Nephron progenitor cell (in vitro differentiated cells): ENCODE data around the gene TSKS.

Source experiments
- DNase-seq: peaks from one replicate; pipeline ENCODE4 v3.0.0; 2021
- H3K27ac Mint-ChIP-seq: 2 replicates; pipeline ENCODE4 v1.8.0; 2021; ENCODE audit warnings: mild to moderate bottlenecking, moderate library complexity, mixed read lengths
- H3K27me3 Mint-ChIP-seq: 2 replicates; pipeline ENCODE4 v1.8.0; 2021; ENCODE audit warnings: mild to moderate bottlenecking, low read depth, mixed read lengths; ENCODE audit not compliant: poor library complexity
- H3K36me3 Mint-ChIP-seq: 2 replicates; pipeline ENCODE4 v1.8.0; 2021; ENCODE audit warnings: low read depth, mixed read lengths
- H3K4me1 Mint-ChIP-seq: 2 replicates; pipeline ENCODE4 v1.8.0; 2021; ENCODE audit warnings: mixed read lengths
- H3K4me3 Mint-ChIP-seq: 2 replicates; pipeline ENCODE4 v1.8.0; 2021; ENCODE audit warnings: mild to moderate bottlenecking, moderate library complexity, mixed read lengths
- H3K9me3 Mint-ChIP-seq: 2 replicates; pipeline ENCODE4 v1.8.0; 2021; ENCODE audit warnings: mild to moderate bottlenecking, moderate library complexity, mixed read lengths
- TF ChIP-seq, protein P1 (sequence below): fragments of 200-600 bp; sonication (generic); IDR thresholded peaks from 2 replicates; pipeline ENCODE4 v1.5.0; 2021; ENCODE audit warnings: antibody characterized with exemption

Gene TSKS

GRCh38 chr19:49808711-49809159 lies 45.6 kb upstream of the TSKS start:
- Mint-ChIP-seq H3K27me3 (peaks cover 7% of the 10 kb centered on the region), H3K27ac (peak overlapping the region; percentile 55), H3K36me3 (peaks cover 9% of the 10 kb centered on the region), H3K4me1 (peaks cover 47% of the 10 kb centered on the region), H3K9me3 (no peaks in the 10 kb centered on the region), H3K4me3 (peak overlapping the region; percentile 85)
- DNase-seq, result peak; percentile 99
- TF ChIP-seq, protein P1, sequence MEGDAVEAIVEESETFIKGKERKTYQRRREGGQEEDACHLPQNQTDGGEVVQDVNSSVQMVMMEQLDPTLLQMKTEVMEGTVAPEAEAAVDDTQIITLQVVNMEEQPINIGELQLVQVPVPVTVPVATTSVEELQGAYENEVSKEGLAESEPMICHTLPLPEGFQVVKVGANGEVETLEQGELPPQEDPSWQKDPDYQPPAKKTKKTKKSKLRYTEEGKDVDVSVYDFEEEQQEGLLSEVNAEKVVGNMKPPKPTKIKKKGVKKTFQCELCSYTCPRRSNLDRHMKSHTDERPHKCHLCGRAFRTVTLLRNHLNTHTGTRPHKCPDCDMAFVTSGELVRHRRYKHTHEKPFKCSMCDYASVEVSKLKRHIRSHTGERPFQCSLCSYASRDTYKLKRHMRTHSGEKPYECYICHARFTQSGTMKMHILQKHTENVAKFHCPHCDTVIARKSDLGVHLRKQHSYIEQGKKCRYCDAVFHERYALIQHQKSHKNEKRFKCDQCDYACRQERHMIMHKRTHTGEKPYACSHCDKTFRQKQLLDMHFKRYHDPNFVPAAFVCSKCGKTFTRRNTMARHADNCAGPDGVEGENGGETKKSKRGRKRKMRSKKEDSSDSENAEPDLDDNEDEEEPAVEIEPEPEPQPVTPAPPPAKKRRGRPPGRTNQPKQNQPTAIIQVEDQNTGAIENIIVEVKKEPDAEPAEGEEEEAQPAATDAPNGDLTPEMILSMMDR, result no peak

DNA sequence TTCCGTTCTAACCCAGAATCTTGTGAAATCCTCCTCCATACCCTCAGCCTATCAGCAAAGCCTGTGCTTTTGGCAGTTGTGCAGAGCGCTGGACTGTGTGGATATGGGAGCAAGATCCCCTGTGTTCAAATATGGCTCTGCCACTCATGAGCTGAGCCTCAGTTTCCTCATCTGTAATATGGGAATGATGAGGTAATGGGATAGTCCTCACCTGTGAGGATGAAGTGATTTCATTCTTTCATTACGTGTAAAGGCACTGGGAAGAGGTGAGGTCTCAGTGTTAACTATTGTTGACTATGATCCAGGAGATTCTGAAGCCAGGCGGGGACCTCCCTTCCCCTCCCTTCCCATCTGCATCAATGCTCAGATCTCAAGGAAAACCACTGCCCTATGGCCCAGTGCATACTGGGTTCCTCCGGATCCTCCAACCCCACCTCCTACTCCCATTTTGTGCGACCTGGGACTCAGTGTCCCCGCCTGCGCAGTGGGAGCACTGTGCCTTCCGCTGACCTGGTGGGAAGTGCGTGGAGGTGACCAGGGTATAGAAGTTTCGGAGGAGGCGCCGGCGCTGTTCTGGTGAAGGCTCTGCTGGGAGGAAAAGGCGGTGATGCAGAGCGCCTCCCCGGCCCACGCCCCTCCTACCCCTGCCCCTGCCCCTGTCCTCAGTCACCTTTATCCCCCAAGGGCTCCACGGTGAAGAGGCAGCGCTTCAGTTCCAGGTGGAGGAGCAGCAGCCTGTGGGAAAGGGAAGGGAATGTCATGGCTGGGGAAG lies 45.0 kb upstream of the TSKS start:
- Mint-ChIP-seq H3K4me3 (peak overlapping the region; percentile 20), H3K4me1 (peaks cover 48% of the 10 kb centered on the region), H3K27ac (no peak overlapping the region), H3K36me3 (peaks cover 16% of the 10 kb centered on the region), H3K27me3 (peaks cover 9% of the 10 kb centered on the region), H3K9me3 (no peaks in the 10 kb centered on the region)
- TF ChIP-seq, protein P1, result no peak
- no peak for DNase-seq

- no peak overlapping the region for H3K4me3 Mint-ChIP-seq
- no peak for DNase-seq
- H3K27ac Mint-ChIP-seq, result no peak overlapping the region
- H3K9me3 Mint-ChIP-seq, result no peaks in the 10 kb centered on the region
- TF ChIP-seq, protein P1, result no peak
- peaks cover 16% of the 10 kb centered on the region for H3K36me3 Mint-ChIP-seq
- peaks cover 9% of the 10 kb centered on the region for H3K27me3 Mint-ChIP-seq
- H3K4me1 Mint-ChIP-seq, result peaks cover 48% of the 10 kb centered on the region
Observed at GRCh38 chr19:49807058-49807903, 44.2 kb upstream of the TSKS start.

GRCh38 chr19:49806620-49806959 lies 43.5 kb upstream of the TSKS start:
- DNase-seq, result no peak
- peaks cover 9% of the 10 kb centered on the region for H3K27me3 Mint-ChIP-seq
- H3K36me3 Mint-ChIP-seq, result peaks cover 16% of the 10 kb centered on the region
- no peaks in the 10 kb centered on the region for H3K9me3 Mint-ChIP-seq
- TF ChIP-seq, protein P1, result no peak
- peaks cover 47% of the 10 kb centered on the region for H3K4me1 Mint-ChIP-seq
- no peak overlapping the region for H3K4me3 Mint-ChIP-seq
- no peak overlapping the region for H3K27ac Mint-ChIP-seq

DNA sequence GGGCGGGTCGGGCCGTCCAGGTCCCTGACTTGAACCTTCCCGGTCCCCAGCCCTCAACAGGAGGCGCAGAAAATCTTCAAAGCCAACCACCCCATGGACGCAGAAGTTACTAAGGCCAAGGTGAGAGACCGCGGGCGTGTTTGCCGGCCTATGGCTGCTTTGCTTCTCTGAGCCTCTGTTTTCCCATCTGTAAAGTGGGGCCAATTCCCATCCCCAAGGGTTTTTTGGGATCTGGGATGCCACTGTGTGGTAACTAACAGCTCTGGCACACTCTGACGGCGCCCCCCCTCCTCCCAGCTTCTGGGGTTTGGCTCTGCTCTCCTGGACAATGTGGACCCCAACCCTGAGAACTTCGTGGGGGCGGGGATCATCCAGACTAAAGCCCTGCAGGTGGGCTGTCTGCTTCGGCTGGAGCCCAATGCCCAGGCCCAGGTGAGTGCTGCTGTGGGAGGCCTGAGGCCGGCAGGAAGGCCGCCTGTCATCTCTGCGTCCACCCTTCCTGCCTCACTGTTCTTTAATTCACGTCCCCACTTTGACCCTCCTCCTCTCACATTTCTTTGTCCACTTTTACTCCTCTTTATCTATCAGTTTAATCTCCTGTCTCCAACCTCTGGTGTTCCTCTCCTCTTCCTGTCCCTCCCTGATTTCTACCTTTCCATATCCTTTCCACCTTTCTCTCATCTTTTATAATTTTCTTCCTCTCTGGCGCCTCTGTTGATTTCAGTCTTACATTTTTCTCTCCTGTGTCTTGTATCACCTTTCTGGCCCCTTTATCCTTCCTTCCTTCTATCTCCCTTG lies 42.9 kb upstream of the TSKS start:
- peaks cover 16% of the 10 kb centered on the region for H3K36me3 Mint-ChIP-seq
- peaks cover 9% of the 10 kb centered on the region for H3K27me3 Mint-ChIP-seq
- H3K4me3 Mint-ChIP-seq, result no peak overlapping the region
- H3K9me3 Mint-ChIP-seq, result no peaks in the 10 kb centered on the region
- no peak overlapping the region for H3K27ac Mint-ChIP-seq
- no peak for DNase-seq
- TF ChIP-seq, protein P1, result no peak
- peaks cover 52% of the 10 kb centered on the region for H3K4me1 Mint-ChIP-seq
